Measurements from ENCODE around the gene CRCP.
"Not testable (repeated sequence)": the region's sequence is repeated elsewhere in the genome, so short reads cannot be mapped to it uniquely, and the experiment has no call there.

CRCP gene

DNA sequence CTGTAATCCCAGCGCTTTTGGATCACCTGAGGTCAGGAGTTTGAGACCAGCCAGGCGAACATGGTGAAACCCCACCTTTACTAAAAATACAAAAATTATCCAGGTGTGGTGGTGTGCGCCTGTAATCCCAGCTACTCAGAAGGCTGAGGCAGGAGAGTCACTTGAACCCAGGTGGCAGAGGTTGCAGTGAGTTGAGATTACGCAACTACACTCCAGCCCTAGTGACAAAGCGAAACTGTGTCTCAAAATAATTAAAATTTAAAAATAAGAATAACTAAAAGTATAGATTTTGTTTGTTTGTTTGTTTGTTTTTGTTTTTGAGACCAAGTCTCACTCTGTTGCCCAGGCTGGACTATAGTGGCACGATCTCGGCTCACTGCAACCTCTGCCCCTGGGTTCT lies 41.4 kb downstream of the CRCP start:
- DNase-seq (ENCODE audit: low read depth in 2 of 2), result not testable (repeated sequence)

DNA sequence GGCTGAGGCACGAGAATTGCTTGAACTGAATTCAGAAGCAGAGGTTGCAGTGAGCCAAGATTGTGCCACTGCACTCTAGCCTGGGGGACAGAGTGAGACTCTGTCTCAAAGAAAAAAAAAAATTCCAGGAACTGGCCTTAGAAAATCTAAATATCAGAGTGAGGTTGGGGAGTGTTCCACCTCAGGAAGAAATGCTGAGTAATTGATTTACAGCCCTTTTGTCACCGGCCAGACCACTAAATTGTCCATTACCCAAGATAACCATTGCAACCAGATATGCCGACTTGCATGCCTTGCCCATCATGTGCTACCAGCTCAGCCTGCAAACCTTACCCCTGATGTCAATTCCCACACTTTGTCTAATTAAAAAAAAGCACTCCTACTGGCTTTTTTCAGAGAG lies 42.4 kb downstream of the CRCP start:
- DNase-seq (ENCODE audit: low read depth in 2 of 2), result no peak

DNA sequence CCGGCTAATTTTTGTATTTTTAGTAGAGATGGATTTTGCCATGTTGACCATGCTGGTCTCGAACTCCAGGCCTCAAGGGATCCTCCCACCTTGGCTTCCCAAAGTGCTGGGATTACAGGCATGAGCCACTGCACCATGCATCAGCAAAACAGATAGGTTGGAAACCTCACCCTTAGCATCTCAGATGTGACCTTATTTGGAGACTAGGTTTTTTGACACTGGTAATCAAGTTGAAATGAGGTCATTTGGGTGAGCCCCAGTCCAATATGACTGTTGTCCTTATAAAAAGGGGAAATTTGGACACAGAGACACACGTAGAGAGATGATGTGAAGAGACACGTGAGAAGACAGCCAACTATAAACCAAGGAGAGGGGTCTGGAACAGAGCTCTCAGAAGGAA lies 48.0 kb downstream of the CRCP start:
- no peak for DNase-seq (ENCODE audit: low read depth in 2 of 2)

DNA sequence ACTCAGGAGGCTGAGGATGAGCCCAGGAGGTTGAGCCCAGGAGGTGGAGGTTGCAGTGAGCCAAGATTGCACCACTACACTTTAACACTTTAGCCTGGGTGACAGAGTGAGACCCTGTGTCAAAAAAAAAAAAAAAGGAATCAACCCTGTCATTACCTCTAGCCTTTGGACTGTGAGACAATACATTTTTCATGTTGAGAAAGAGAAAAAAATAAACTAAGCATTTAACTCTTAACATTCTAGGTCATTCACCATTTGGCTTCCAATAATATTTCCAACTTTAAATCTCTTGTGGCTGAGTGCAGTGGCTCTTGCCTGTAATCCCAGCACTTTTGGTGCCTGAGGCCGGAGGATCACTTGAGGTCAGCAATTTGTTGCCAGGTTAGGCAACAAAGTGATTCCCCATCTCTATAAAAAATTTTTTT lies 48.6 kb downstream of the CRCP start:
- DNase-seq (ENCODE audit: low read depth in 2 of 2), result no peak

DNA sequence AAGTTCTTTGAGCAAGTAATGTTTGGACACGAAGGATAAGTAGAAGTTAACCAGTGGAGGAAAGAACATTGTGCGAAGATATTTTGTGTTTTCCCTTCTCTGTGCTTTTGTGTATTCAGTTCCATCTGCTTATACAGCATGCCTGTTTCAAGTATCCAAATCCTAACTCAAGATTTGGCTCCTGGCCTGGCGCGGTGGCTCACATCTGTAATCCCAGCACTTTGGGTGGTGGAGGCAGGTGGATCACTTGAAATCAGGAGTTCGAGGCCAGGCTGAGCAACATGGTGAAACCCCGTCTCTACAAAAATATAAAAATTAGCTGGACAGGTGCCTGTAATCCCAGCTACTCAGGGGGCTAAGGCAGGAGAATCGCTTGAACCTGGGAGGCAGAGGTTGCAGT lies 49.7 kb downstream of the CRCP start:
- no peak for DNase-seq (ENCODE audit: low read depth in 2 of 2)

DNA sequence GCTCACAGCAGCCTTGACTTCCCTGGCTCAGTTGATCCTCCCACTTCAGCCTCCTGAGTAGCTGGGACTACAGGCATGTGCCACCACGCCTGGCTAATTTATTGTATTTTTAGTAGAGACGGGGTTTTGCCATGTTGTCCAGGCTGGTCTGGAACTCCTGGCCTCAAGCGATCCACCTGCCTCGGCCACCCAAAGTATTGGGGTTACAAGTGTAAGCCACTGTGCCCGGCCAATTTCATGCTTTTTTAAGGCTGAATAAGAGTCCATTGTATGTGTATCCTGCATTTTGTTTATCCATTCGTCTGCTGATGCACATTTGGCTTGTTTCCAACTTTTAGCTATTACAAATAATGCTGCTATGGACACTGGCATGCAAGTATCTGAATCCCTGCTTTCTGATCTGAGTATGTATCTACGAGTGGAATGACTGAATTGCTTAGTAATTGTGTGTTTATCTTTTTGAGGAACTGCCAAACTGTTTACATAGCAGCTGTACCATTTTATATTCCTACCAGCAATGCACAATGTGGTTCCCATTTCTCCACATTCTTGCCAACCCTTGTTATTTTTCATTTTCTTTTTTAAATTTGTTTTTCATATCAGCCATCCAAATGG lies 53.2 kb downstream of the CRCP start:
- DNase-seq (ENCODE audit: low read depth in 2 of 2), result no peak

DNA sequence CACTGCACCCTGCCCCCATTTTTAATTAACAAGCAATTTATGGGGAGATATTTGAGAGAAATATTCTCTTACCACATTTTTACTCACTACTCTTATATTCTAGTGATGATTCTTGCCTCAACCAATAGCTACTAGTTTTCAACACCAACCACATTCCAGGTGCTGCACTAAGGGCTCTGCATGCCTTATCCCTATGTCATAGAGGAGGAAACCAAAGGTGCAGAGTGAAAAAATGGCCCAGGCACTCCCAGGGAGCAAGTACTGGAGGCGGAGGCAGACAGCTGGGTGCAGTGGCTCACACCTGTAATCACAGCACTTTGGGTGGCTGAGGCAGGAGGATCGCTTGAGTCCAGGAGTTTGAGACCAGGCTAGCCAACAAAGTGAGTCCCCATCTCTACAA lies 55.0 kb downstream of the CRCP start:
- no peak for DNase-seq (ENCODE audit: low read depth in 2 of 2)

DNA sequence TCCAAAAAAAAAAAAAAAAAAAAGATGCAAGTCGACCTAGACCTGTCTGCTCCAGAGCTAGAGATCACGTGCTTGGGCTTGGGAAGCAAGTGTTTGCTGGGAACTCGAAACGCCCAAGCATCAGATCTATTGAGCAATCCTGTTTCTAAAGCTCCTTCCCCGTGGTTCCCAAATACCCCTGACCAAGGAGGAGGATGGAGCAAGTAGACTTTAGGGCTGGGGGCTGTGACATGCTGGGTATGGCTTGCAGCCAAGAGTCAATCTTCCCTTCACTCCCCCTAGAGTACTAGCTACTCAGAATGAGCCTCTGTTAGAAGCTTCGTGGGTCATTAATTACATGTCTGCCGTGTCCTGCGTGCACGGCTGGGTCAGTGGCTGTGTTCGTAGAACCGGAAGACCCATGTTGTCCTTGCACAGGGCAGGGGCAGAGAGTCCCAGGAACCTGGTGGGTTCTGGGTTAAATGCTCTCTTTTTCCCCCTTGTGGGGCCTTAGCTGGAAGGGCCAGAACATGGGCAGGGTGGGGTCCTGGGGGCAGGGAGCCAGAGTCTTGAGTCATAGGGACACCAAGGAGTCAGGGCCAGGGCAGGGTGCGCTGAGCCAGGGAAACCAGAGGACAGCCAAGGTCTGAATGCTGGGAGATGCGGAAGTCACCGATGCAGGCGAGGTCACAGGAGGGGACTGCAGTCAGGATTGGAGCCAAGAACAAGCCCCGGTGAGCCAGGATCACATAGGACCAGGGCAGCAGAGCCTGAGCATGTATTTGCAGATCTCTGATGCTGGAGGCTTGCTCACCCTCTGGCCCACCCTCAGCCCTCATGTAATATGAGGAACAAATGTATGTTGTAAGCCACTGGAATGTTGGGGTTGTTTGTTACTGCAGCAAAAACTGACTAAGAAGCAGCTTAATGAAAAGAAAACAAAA lies 55.9 kb downstream of the CRCP start:
- DNase-seq (ENCODE audit: low read depth in 2 of 2), result no peak

DNA sequence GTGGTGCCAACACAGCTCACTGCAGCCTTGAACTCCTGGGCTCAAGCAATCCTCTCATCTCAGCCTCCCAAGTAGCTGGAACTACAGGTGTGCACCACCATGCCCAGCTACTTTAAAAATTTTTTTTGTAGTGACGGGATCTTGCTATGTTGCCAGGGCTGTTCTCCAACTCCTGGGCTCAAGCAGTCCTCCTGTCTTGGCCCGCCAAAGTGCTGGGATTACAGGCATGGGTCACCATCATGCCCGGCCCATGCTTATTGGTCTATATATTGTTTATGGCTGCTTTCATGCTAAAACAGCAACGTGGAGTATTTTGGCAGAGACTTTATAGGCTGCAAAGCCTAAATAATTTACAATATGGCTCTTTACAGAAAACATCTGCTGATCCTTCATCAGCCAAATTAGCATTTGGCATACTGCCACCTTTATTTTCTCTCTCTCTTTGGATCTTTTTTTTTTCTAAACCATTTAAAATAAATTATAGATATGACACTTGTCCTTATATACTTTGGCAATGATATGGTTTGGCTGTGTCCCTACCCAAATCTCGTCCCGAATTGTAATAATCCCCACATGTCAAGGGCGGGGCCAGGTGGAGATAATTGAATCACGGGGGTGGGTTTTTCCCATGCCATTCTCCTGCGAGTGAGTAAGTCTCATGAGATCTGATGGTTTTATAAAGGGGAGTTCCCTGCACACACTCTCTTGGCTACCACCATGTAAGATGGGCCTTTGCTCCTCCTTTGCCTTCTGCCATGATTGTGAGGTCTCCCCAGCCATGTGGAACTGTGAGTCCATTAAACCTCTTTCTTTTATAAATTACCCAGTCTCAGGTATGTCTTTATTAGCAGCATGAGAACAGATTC lies 58.1 kb downstream of the CRCP start:
- DNase-seq (ENCODE audit: low read depth in 2 of 2), result not testable (repeated sequence)

DNA sequence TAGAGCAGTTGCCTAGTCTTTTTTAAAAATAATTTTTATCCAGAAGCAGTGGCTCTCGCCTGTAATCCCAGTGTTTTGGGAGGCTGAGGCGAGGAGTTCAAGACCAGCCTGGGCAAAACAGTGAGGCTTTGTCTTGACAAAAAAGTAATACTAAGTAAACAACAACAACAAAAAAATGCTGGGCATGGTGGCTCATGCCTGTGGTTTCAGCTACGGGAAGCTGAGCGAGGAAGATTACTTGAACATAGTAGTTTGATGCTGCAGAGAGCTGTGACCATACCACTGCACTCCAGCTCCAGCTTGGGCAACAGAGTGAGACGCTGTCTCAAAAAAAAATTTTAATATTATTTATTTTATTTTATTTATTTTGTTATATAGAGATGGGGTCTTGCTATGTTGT lies 59.2 kb downstream of the CRCP start:
- DNase-seq (ENCODE audit: low read depth in 2 of 2), result no peak

DNA sequence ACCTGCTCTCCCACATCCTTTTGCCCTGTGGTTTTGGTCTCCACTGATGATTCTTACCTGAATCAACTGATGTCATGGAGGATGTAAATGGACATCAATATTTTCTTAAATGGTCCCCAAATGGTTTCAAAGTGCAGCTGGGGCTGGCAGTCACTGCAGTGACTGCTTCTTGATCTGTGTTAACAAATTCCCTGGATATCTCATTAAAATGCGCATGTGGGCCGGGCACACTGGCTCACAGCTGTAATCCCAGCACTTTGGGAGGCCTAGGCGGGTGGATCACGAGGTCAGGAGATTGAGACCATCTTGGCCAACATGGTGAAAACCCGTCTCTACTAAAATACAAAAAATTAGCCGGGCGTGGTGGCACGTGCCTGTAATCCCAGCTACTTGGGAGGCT lies 60.4 kb downstream of the CRCP start:
- DNase-seq (ENCODE audit: low read depth in 2 of 2), result not testable (repeated sequence)

DNA sequence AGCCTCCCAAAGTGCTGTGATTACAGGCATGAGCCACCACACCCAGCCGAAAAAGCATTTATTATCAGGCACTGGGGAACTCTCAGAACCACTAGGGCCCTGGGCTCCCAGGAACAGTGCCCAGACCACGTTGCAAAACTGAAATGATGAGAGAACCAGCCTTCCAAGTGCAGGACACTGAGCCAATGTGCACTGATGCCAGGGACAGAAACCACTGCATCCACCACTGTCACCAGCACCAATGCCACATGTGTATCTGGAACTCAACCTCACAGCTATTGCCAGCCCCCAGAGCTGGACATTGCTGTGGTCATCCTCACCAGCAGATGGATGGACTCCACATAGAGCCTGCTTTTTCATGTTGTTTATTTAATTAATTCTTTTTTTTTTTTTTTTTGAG lies 62.3 kb downstream of the CRCP start:
- no peak for DNase-seq (ENCODE audit: low read depth in 2 of 2)

DNA sequence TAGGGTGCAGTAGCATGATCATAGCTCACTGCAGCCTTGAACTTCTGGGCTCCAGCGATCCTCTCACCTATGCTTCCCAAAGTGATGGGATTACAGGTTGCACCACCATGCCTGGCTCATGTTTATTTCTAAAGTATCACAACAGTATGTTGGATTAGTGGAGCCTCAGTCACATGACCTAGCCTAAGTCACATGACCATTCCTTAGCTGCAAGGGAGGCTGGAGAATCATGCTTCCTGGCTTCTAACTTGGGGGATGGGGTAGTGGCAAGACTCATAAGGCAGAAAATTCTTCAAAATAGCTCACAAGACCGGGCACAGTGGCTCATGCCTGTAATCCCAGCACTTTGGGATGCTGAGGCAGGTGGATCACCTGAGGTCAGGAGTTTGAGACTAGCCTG lies 63.6 kb downstream of the CRCP start:
- no peak for DNase-seq (ENCODE audit: low read depth in 2 of 2)

DNA sequence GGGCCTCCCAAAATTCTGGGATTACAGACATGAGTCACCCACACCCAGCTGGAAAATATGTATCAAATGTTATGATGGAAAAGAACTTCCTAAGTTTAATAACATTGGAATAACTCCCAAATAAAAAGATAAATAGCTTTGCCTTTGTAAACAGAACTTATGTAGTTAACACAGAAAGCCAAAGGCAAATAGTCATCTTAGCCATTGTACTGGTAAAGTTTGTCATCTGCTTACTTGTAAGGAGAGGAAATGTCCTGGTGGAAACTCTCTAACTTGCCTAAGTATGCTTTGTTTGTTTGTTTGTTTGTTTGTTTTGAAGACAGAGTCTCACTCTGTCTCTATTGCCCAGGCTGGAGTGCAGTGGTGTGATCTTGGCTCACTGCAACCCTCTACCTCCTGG lies 66.7 kb downstream of the CRCP start:
- DNase-seq (ENCODE audit: low read depth in 2 of 2), result no peak

DNA sequence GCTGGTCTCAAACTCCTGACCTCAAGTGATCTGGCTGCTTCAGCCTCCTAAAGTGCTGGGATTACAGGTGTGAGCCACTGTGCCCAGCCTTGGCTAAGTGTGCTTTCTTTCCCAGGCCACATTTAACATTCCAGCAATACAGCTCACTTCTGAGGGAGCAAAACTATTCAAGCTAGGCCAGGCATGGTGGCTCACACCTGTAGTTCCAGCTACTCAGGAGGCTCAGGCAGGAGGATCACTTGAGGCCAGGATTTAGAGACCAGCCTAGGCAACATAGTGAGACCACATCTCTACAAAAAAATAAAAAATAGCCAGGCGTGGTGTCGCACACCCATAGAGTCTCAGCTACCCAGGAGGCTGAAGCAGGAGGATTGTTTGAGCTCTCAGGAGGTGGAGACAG lies 67.2 kb downstream of the CRCP start:
- no peak for DNase-seq (ENCODE audit: low read depth in 2 of 2)

DNA sequence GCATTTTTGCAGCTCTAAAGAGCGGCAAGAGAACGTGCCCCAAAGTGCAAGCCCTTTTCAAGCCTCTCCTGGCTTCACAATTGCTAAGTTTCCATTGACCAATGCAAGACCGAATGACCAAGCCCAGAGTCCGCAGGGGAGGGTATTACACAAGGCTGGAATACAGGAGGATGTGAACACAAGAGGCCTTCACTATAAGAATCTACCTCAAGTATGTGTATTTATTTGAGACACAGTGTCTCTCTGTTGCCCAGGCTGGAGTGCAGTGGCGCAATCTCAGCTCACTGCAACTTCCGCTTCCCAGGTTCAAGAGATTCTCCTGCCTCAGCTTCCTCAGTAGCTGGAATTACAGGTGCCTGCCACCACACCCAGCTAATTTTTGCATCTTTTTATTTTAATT lies 68.3 kb downstream of the CRCP start:
- no peak for DNase-seq (ENCODE audit: low read depth in 2 of 2)

DNA sequence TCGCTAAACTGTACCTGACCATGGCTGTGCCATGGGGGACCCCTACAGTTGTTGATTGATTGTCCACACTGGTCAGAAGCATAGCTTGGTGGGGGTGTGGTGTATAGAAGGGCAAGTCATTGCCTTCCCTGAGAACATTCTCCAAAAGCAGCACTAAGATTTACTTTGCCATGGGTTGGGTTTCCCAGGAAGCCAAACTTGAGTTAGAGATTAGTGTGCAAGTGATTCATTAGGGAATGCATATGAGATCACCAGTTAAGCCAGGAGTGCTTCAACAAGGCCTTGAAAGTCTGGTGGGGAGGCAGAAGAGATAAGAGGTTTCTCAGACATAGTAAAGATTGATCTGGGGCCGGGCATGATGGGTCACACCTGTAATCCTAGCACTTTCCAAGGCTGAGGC lies 69.1 kb downstream of the CRCP start:
- DNase-seq (ENCODE audit: low read depth in 2 of 2), result no peak

DNA sequence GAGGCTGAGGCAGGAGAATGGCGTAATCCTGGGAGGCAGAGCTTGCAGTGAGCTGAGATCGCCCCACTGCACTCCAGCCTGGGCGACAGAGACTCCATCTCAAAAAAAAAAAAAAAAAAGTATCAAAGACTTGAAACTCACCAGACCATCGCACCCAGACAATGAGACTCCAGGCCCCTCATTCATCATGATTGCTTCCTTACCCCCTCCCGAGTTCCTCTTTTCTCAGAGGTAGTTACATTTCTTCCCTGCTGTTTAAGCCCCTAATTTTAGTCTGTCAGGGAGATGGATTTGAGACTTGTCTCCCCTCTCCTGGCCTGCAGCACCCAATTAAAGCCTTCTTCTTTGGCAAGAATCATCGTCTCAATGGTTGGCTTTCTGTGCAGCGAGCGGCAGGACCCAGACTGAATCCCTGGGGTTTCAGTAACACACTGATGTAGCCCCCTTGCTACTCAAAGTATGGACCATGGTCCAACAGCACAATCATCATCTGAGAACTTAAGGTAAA lies 71.1 kb downstream of the CRCP start:
- no peak for DNase-seq (ENCODE audit: low read depth in 2 of 2)

DNA sequence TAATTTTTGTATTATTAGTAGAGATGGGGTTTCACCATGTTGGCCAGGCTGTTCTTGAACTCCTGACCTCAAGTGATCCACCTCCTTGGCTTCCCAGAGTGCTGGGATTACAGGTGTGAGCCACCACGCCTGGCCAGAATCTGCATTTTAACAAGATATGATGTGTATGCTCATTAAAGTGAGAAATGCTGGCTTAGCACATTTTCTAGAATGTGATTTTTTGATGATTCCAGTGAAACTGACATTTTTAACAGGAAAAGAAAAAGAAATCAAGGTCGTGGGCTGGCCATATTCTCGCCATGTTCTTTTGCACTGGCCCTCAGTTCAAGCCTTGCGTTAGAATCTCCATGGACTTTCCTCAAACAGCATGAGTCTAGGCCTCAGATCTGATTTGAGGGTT lies 72.3 kb downstream of the CRCP start:
- DNase-seq (ENCODE audit: low read depth in 2 of 2), result no peak

DNA sequence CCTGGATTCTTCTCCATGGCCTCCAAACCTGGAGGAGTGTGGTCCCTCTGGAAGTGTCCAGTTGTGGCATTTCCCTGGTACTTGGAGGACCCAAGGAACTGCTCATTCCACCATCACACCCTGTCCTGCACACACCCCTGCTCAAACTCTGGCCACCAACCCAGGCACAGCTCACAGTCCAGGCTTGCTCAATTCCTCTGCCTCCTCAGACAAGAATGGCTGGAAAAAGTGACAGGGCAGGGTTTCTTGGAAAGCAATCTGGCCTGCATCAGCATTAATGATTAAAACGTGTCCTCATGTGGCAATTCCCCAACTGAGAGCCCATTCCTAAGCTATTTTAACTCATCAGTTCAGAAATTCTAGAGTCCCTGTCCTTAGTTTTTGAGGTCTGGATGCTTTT lies 73.3 kb downstream of the CRCP start:
- no peak for DNase-seq (ENCODE audit: low read depth in 2 of 2)

DNA sequence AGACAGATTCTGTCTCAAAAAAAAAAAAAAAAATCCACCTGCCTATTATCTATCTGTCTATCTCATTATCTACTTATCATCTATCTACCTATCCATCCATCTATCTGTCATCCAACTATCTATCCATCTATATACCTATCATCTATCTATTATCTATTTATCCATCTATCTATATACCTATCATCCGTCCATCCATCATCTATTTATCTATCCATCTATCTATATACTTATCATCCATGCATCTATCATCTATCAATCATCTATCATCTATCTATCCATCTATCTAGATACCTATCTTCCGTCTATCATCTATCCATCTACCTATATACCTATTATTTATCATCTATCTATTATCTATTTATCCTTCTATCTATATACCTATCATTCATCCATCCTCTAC lies 74.0 kb downstream of the CRCP start:
- no peak for DNase-seq (ENCODE audit: low read depth in 2 of 2)
